ENCODE data around the gene CATSPERD.

CATSPERD gene

GRCh38 chr19:5809053-5809452, 88.6 kb downstream of the CATSPERD start:
- H3K4me1 Mint-ChIP-seq: no peaks in the 10 kb centered on the region
- no peak overlapping the region for H3K4me3 Mint-ChIP-seq
- H3K36me3 Mint-ChIP-seq (ENCODE audit: low read depth): no peaks in the 10 kb centered on the region
- H3K9me3 Mint-ChIP-seq: no peaks in the 10 kb centered on the region
- no peak for TF ChIP-seq CTCF (IDR thresholded peaks at IDR 0.05; ENCODE audit: unreplicated experiment in 3 of 3)
- H3K27ac Mint-ChIP-seq: no peak overlapping the region
- peaks cover 39% of the 10 kb centered on the region for H3K27me3 Mint-ChIP-seq (ENCODE audit: low read depth)

- Mint-ChIP-seq H3K9me3 (no peaks in the 10 kb centered on the region), H3K36me3 (ENCODE audit: low read depth) (no peaks in the 10 kb centered on the region), H3K27me3 (ENCODE audit: low read depth) (peaks cover 35% of the 10 kb centered on the region), H3K27ac (no peak overlapping the region), H3K4me3 (no peak overlapping the region), H3K4me1 (no peaks in the 10 kb centered on the region)
- no peak for TF ChIP-seq CTCF (IDR thresholded peaks at IDR 0.05; ENCODE audit: unreplicated experiment in 3 of 3)
Measured at GRCh38 chr19:5809469-5809868, 89.0 kb downstream of the CATSPERD start.

- TF ChIP-seq CTCF (IDR thresholded peaks at IDR 0.05; ENCODE audit: unreplicated experiment in 3 of 3): no peak
- H3K27ac Mint-ChIP-seq: no peak overlapping the region
- H3K9me3 Mint-ChIP-seq: no peaks in the 10 kb centered on the region
- no peak overlapping the region for H3K4me3 Mint-ChIP-seq
- H3K27me3 Mint-ChIP-seq (ENCODE audit: low read depth): peaks cover 28% of the 10 kb centered on the region
- no peaks in the 10 kb centered on the region for H3K36me3 Mint-ChIP-seq (ENCODE audit: low read depth)
- H3K4me1 Mint-ChIP-seq: no peaks in the 10 kb centered on the region
Measured at GRCh38 chr19:5811117-5811516, 90.7 kb downstream of the CATSPERD start.

GRCh38 chr19:5814123-5814851, 93.8 kb downstream of the CATSPERD start:
- Mint-ChIP-seq H3K36me3 (ENCODE audit: low read depth) (no peaks in the 10 kb centered on the region), H3K9me3 (no peaks in the 10 kb centered on the region), H3K4me1 (no peaks in the 10 kb centered on the region), H3K27ac (no peak overlapping the region), H3K4me3 (no peak overlapping the region), H3K27me3 (ENCODE audit: low read depth) (peaks cover 21% of the 10 kb centered on the region)
- no peak for TF ChIP-seq CTCF (IDR thresholded peaks at IDR 0.05; ENCODE audit: unreplicated experiment in 3 of 3)

GRCh38 chr19:5814852-5815246, 94.4 kb downstream of the CATSPERD start:
- no peak overlapping the region for H3K27ac Mint-ChIP-seq
- H3K4me3 Mint-ChIP-seq: no peak overlapping the region
- peaks cover 21% of the 10 kb centered on the region for H3K27me3 Mint-ChIP-seq (ENCODE audit: low read depth)
- no peaks in the 10 kb centered on the region for H3K4me1 Mint-ChIP-seq
- no peaks in the 10 kb centered on the region for H3K36me3 Mint-ChIP-seq (ENCODE audit: low read depth)
- no peaks in the 10 kb centered on the region for H3K9me3 Mint-ChIP-seq
- TF ChIP-seq CTCF (IDR thresholded peaks at IDR 0.05; ENCODE audit: unreplicated experiment in 3 of 3): no peak

GRCh38 chr19:5817218-5817617, 96.8 kb downstream of the CATSPERD start:
- TF ChIP-seq CTCF (IDR thresholded peaks at IDR 0.05; ENCODE audit: unreplicated experiment in 3 of 3): no peak
- Mint-ChIP-seq H3K4me1 (no peaks in the 10 kb centered on the region), H3K36me3 (ENCODE audit: low read depth) (no peaks in the 10 kb centered on the region), H3K27ac (no peak overlapping the region), H3K9me3 (no peaks in the 10 kb centered on the region), H3K4me3 (no peak overlapping the region), H3K27me3 (ENCODE audit: low read depth) (peaks cover 21% of the 10 kb centered on the region)

All from nephron (organoid).